HG03558 (cell line): ENCODE data around the gene UBE2G2.

Experiments
- ATAC-seq: cut with Tn5 transposase; IDR thresholded peaks from one replicate; pipeline ENCODE4 v1.9.1; 2021; ENCODE audit warnings: moderate number of reproducible peaks; ENCODE audit not compliant: unreplicated experiment; ENCODE audit errors: extremely low read depth

Gene UBE2G2

DNA sequence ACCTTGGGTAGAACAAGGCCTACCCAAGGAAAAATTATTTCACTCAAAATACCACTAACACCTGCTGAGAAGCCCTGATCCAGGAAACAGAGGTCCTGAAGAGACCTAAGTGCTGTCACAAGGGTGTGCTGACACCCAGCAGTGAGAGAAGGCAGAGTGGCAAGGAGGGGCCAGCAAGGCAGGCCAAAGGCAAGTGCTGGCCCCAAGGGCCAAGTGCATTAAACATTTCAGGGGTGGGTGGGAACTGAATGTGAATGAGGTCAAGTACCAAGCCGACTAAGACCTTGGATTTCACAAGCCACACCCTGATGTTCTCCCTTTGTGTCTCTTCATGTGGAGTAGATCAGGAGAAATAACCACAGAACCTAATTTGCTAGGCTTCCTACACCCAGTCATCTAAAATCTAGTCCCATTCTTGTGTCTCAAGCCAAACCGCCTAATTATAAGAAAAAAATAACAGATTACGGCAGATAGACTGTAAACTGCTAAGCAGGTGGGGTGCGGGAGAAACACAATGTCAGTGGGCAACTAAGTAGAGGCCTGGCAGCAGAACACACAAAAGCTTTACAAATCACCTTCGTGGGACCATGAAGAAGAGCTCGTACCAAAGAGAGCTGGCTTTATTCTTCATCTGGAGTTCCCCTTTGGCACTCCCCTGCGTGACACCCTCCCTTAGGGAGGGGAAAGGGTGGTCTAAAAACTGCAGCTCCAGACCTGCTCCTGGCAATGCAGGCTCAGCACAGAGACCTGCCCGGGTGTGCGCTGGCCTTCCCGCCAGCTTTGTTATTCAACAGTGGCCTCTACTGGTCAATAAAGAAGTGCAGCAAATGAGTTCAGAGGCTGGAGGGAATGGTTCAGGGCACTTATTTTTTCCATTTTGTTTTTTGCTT, 8.7 kb downstream of the UBE2G2 start:
- no peak for ATAC-seq

DNA sequence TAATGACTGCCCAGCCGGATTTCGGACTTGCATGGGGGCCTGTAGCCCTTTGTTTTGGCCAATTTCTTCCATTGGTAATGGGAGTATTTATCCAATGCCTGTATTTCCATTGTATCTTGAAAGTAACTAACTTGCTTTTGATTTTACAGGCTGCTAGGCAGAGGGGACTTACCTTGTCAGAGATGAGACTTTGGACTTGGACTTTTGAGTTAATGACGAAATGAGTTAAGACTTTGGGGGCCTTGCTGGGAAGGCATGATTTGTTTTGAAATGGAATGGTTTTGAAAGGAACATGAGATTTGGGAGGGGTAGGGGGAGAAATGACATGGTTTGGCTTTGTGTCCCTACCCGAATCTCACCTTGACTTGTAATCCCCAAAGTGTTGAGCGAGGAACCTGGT, 9.6 kb downstream of the UBE2G2 start:
- ATAC-seq, result no peak

DNA sequence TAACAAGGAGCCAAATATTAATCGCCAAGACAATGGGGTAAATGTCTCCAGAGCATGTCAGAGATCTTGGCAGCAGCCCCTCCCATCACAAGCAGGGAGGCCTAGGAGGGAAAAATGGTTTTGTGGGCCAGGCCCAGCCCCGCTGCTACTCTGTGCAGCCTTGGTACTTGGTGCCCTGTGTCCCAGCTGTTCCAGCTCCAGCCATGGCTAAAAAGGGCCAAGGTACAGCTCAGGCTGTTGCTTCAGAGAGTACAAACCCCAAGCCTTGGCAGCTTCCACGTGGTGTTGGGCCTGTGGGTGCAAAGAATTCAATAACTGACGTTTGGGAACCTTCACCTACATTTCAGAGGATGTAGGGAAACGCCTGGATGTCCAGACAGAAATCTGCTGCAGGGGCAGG, 10.4 kb downstream of the UBE2G2 start:
- ATAC-seq, result no peak

DNA sequence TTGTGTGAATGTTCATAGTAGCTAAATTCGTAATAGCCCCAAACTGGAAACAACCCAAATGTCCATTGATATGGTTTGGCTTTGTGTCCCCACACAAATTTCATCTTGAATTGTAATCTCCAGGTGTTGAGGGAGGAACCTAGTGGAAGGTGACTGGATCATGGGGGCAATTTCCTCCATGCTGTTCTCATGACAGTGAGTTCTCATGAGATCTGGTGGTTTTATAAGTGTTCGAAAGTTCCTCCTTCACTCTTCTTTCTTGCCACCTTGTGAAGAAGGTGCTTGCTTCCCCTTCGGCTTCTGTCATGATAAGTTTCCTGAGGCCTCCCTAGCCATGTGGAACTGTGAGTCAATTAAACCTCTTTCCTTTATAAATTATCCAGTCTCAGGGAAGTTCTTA, 11.3 kb downstream of the UBE2G2 start:
- no peak for ATAC-seq

DNA sequence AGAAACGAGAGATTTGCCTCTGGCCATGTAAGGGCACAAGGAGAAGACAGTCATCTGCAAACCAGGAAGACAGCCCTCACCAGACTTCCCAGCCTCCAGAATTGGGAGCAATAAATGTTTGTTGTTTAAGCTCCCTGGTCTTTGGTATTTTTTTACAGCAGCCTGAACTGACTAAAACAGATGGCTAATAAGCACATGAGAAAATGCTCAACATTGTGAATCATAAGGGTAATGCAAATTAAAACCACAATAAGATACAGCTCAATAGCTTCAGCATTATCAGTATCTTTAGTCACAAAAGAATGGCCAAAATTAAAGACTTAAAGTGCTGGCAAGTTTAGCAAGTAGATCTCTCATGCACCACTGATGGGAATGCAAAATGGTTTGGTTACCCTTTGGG, 11.7 kb downstream of the UBE2G2 start:
- ATAC-seq, result no peak

DNA sequence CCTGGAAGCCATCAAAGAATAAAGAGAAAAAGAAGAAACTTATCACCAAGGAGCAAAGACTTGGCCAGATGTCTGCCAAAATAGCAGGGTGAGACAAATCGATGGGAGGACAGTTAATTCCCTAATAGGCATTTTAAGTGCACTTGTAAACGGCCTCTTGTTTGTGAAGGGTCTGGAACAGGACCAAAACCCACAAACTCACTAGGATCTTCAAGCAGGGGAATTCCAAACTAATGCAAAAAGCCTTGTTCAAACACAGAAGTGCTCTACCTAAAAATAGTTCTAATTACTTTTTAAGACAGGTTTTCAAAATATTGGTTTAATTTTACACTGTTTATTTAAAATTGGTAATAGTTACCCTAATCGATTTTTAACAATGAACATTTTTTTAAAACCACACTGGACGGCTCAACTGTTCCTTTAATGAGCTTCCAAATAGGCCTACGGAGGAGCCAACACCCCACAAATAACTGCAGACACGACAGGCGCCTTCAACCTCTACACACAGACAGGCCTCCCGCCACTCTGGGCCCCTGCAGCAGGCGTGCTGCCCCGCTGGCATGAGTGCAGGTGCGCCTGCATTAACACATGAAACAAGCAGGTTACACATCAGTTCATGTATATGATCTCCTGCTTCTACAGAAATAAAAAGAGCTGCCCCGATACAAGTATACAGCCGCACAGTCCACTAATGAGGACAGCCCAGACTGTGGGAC, 15.8 kb downstream of the UBE2G2 start:
- ATAC-seq, result no peak

DNA sequence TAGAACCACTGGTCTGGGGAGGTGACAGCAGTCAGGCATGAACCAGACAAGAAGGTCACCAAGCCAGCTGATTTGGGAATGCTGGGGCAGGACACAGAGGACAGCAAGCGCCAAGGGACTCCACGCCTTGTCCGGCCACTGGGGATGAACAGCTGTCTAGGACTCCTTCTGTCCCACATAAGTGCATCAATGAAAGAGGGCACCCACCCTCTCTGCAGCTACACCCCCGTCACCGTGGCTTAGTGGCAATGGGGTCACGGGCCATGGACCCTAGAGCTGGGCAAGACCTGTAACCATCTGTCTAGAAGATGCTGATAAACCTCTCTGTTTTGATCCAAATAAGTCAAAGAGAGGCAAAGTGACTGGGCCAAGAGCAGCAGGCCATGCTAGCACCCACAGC, 16.8 kb downstream of the UBE2G2 start:
- ATAC-seq, result no peak

DNA sequence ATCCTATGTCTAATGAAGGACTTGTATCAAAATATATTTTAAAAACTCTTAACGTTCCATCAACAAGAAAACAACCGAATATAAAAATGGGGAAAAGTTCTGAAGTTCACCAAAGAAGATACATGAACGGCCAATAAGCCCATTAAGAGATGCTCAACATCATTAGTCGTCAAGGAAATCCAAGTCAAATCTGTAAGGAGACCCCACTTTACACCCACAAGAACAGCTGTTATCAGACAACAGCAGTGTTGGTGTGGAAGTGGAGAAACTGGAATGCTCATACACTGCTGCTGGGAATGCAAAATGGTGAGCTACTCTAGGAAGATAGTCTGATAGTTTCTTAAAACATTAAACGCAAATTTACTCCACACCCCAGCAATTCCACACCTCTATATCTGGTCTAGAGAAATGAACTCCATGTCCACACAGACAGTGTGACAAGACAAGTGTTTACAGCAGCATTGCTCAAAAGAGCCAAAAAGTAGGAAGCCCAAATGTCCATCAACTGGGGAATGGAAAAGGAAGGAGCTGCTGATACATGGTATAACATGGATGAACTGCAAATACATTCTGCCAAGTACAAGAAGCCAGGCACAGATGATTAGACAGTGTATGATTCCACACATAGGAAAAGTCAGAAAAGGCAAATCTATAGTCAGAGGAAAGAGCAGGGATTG, 18.5 kb downstream of the UBE2G2 start:
- no peak for ATAC-seq

DNA sequence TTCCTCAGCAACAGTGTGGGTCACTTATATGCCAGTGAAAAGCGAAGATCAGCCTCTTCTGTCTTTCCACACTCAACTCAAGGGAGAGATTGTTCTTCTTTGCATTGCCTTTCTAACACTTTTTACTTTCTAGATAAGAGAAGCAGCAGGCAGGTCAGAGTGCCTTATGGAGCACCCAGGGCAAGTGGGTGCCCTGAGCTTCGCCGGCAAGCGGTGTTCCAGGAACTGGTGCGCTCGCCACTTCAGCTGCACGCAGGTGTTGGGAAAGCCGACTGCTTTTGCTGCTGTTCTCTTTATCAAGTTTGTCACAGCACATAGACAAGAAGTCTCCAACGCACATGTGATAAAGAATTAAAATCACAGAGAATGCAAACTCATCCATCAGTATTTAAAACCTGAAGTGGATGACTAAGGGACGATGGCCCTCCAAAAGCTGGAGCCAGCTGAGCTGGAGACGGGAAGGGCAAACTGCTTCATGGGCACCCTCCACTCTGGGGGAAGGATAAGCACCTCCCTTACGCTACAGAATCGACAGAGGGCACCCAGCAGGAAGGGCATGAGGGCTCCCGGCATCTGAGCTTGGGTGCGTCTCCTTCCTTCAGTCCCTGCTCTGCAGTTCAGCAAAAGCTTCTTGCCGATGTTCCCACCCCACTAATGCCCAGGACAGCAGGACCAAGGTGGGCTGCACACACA, 20.7 kb downstream of the UBE2G2 start:
- ATAC-seq, result no peak

DNA sequence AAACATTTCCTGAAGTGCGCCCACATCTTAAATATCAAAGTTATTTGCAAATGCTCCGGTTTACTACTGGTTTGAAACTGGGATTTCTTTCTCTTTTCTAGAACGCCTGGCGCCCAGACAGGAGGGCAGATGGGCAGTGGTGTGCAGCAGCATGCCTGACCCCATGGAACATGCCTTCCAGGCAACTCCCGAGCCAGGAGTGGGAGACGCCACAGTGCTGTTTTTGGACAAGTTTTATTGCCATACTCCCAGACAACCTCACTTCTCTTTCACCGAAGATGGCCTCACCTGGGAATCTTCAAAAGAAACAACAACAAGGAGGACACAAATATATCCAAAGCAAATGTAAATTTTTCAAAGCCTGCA, 21.5 kb downstream of the UBE2G2 start:
- ATAC-seq, result no peak

DNA sequence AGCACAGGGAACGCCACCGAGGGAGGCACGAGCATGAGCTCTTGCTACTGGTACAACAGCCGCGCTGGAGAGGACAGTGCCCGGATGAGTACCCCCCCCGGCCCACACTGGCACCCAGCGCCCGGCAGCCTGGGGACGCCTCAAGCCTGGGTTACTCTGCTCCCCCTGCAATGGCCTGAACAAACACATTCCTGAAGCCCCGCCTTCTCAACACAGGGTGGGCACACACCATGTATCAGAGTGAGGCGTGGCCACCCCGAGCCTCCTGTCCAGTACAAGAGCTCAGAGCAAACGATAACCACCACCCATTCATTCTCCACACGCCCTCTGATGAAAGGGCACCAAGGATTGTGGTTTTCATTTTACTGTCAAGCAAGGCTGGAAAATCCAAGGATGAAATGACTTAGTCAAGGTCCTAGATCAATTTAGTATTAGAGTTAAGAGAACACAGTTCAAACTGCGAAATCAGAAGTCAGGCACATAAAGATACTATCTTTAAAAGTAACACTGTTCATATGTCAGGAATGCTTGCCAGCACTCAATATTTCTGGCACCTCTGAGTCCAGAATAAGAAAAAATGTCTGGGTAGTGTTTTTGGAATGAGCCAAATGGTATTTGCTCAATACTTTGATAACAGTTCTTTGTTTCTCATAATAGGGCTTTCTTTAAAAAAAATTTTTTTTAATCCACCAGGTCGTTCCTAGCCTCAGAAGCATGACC, 22.0 kb downstream of the UBE2G2 start:
- no peak for ATAC-seq

DNA sequence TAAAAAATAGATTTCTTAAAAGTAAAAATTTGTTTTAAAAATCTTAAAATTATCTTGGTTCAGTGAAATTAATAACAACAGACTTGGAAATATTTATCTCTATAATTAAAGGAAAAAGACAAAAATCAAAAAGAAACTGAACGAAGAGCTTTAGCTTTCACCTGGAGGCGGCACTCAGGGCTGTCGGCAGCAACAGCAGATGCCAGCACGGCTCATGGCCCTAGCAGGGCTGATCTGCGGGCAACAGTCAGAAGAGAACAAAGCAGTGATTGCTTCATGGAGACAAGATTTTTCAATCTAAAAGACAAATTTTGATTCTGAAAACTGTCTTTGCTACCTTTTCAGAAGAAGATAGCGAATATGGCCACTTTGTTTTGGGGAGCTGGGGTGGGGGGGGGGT, 22.6 kb downstream of the UBE2G2 start:
- ATAC-seq, result no peak

DNA sequence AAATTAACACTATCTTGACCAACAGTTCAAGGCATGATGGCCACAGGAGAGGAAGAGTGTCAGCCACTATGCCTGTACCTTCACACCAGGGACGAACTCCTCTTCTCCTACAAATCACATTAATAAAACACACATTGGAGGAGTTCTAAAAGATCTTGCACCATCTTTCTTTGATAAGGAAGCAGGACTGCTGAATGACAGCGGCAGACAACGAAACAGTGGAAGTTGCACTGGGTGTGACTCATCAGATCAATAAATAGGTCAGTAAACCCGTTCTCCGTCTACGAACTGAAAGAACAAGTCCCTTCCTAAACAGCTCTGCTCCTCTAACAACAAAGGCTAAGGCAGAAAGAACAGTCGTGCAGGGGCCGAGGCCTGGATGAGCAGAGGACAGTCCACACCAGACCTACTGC, 23.1 kb downstream of the UBE2G2 start:
- ATAC-seq, result no peak

DNA sequence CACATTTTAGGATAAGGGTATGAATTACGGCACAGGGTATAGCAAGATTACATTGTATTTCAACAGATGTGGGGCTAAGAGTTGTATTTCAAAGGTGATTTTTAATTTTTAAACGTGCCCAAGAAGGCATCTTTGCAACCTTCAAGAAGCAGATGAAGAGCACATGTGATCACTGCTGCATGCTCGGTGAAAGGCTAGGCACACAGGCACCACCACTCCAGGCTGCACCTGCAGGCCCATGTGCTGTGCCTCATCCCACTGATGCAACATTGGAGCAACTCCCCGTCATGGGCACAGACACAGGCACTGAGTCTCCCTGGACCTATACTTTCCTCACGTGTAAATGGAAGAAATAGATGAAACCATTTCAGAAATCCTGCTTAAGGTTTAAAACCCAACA, 23.5 kb downstream of the UBE2G2 start:
- ATAC-seq, result no peak

DNA sequence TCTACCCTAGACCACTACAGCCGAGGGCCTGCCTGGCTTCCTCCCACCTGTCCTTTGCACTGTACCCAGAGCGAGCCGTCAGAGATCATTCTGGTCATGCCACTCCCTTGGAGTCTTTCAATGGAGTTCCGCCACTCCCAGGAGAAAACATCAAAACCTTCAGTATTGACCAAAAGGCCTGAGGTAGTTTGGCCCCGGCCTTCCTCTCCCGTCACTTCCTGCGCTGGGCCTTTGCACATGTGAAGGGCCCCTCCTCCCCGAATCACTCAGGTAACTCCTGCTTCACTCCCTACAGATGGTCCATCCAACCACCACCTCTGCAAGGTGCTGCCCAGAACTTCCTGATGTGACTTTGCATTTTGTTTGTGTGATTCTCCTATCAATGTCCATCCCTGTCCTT, 26.6 kb downstream of the UBE2G2 start:
- ATAC-seq, result no peak

DNA sequence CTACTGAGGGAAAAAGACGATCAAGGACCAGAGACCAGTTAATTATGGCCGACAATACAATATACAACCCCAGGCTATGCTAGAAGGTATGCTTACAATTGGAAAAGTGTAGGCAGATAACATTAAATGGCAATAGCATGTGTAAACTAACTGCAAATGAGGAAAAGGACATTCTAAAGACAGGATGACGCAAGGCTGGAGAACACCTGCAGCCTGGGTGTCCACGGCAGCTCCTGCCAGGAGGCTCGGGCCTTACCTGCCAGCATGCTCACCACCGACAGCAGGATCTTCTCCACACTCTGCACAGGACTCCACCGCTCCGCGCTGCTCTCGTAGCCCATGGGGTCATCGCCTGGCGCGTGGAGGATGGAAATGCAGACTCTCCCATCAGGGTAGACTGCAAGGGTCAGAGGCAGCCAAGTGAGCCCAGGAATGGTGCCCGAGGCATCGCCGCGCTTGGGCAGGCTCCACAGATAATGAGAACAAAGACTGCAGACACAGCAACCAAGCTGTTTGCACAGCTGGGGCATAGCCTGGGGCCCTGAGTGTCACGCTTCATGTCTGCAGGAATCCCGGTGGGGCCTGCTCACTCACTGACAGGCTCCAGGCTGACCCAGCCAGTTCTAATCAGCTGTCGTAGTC, 28.2 kb downstream of the UBE2G2 start:
- no peak for ATAC-seq

DNA sequence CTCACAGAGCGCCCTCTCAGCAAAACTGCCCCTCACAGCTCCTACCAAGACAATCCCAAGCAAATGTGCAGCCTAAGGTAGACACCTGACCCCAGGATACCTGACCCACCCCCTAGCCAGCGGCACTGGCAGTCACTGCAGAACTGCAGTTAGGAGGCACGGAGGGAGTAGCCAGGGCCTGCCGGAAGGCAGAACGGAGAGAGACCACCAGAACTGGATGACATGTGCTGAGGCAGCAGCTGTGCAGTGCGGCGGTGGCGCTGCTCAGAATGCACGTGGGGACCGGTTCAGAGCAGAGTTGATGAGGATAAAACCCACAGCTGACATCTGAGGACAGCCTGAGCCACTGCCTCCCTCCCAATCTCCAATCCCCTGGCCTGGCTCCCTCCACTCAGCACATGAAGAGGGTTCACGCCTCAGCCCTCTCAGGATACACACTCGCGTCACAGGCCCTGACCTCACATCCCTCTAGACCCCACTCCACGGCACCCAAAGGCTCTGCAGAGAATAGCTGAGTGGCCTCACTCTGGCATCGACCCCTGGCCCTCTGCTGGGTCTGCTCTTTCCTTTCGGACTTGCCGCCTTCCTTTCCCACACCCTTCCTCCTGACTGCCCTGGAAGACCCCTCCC, 29.6 kb downstream of the UBE2G2 start:
- ATAC-seq, result no peak

DNA sequence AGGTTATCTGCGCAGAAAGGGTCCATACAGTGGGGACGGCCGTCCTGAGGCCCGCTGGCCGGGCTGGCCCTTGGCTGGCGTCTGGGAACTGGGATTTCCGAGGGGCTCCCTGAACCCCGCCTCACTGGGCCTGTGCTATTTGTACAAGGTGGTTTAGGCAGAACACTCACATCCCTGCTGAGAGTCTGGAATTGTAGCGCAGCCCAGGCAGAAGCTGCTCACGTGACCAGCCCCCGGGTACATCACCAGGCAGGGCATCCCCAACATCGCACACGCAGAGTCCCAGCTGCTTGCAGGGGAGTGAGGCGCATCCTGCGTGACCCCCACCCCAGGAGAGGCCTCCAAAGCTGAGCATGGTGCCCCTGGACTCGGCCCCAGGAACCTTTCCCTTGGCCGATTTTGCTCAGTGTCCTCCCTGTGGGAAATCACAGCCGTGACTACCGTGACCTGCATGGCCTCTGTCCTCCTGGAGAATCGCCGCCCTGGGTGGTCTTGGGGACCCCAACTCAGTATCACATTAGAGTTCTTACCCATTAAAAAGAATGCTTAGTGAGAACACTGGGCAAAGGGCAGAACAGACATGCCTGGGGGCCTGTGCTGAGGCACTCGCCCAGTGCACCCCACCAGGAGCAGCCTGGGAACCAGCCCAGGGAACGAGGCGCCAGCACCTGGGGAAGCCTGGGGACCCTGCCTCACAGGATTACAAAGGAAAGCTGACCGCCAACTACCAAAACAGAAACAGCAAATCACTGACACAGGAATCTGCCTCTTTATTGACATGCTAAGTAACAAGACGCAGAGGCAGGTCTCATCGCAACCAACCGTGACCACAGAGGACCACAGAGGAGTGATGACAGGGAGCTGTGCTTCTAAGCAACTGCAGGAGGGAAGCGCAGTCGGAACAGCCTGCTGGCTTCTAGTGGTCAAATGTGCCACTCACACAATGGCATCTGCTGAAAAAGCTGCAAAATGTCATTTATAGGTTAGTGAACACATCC, 33.5 kb downstream of the UBE2G2 start:
- ATAC-seq, result no peak
